ENCODE data around the gene SEL1L. TPM values are rescaled to one million over a fixed set of nuclear protein-coding genes. Genes with fewer than 3 reads are reported as not detected.
"Not testable (repeated sequence)": the region's sequence is repeated elsewhere in the genome, so short reads cannot be mapped to it uniquely, and the experiment has no call there.

The SEL1L gene
- total RNA-seq, 1 donor from 2014 or later: 104 TPM

DNA sequence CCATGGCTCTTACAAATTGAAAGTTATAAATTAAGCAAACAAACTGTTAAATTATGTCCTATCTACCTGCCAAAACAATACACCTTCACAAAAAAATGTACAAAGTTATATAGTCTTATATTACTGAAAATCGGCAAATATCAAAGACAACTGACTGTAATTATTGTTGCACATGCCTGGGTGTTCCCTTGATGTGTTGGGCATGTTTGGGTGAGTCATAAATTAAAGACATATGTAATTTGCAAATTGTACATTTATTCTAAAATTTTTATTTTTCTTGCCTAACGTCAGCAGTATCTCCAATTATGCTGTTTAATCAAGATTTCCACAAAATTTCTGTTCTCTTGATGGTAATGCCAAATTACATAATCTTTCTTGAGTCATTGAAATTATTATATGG is 22.0 kb upstream of the SEL1L start:
- no peaks in the 10 kb centered on the region for H3K36me3 ChIP-seq
- TF ChIP-seq, protein P1, sequence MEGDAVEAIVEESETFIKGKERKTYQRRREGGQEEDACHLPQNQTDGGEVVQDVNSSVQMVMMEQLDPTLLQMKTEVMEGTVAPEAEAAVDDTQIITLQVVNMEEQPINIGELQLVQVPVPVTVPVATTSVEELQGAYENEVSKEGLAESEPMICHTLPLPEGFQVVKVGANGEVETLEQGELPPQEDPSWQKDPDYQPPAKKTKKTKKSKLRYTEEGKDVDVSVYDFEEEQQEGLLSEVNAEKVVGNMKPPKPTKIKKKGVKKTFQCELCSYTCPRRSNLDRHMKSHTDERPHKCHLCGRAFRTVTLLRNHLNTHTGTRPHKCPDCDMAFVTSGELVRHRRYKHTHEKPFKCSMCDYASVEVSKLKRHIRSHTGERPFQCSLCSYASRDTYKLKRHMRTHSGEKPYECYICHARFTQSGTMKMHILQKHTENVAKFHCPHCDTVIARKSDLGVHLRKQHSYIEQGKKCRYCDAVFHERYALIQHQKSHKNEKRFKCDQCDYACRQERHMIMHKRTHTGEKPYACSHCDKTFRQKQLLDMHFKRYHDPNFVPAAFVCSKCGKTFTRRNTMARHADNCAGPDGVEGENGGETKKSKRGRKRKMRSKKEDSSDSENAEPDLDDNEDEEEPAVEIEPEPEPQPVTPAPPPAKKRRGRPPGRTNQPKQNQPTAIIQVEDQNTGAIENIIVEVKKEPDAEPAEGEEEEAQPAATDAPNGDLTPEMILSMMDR (IDR thresholded peaks at IDR 0.05): no peak
- intact Hi-C loops (cut with DNase I): no loop called here

DNA sequence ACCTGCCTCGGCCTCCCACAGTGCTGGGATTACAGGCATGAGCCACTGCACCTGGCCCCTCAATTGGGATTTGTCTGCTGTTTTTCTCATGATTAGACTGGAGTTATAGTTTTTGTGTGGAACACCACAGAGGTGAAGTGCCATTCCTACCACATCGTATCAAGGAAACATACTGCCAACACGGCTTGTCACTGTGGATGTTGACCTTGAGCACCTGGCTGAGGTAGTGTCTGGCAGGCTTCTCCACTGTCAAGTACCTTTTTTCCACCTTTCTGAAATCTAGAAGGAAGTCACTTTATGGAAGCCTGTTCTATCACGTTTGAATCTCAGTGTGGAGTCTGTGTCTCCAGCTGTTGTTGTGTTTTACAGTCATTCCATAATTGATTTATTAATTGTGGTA is 21.4 kb upstream of the SEL1L start:
- Histone ChIP-seq H3K4me1 (no peaks in the 10 kb centered on the region), H3K4me3 (no peak overlapping the region), H3K36me3 (no peaks in the 10 kb centered on the region), H3K27me3 (ENCODE audit: low read depth) (no peaks in the 10 kb centered on the region), H3K27ac (no peak overlapping the region), H3K9me3 (peaks cover 6% of the 10 kb centered on the region)
- DNase-seq: no peak
- intact Hi-C loops (cut with DNase I): no loop called here
- no peak for ATAC-seq
- TF ChIP-seq, protein P1 (IDR thresholded peaks at IDR 0.05): no peak

More for the DNA sequence above, 22.0 kb upstream of the SEL1L start:
- DNase-seq (no peak), ATAC-seq (no peak)
- Histone ChIP-seq H3K27me3 (ENCODE audit: low read depth) (no peaks in the 10 kb centered on the region), H3K4me1 (no peaks in the 10 kb centered on the region), H3K27ac (no peak overlapping the region), H3K9me3 (peaks cover 6% of the 10 kb centered on the region), H3K4me3 (no peak overlapping the region)

DNA sequence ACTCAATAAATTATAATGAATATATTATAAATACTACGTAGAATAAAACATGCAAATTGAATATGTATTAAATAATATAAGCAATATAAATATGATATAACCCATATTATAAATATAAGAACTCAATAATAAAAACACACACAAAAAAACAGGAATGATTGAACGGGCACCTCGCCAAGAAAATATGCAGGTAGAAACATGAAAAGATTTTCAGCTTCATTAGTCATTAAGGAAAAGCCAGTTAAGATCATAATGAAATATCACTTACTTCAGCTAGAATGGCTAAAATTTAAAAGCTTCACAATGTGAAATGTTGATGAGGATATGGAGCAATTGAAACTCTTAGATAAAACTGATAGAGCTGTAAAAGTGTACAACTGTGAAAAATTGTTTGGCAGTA is 17.8 kb upstream of the SEL1L start:
- ATAC-seq: no peak
- H3K4me3 ChIP-seq: no peak overlapping the region
- H3K9me3 ChIP-seq: no peaks in the 10 kb centered on the region
- no peaks in the 10 kb centered on the region for H3K36me3 ChIP-seq
- no peak for DNase-seq
- H3K27ac ChIP-seq: no peak overlapping the region
- TF ChIP-seq, protein P1 (IDR thresholded peaks at IDR 0.05): no peak
- no peaks in the 10 kb centered on the region for H3K4me1 ChIP-seq
- H3K27me3 ChIP-seq (ENCODE audit: low read depth): no peaks in the 10 kb centered on the region
- intact Hi-C loops (cut with DNase I): no loop called here

DNA sequence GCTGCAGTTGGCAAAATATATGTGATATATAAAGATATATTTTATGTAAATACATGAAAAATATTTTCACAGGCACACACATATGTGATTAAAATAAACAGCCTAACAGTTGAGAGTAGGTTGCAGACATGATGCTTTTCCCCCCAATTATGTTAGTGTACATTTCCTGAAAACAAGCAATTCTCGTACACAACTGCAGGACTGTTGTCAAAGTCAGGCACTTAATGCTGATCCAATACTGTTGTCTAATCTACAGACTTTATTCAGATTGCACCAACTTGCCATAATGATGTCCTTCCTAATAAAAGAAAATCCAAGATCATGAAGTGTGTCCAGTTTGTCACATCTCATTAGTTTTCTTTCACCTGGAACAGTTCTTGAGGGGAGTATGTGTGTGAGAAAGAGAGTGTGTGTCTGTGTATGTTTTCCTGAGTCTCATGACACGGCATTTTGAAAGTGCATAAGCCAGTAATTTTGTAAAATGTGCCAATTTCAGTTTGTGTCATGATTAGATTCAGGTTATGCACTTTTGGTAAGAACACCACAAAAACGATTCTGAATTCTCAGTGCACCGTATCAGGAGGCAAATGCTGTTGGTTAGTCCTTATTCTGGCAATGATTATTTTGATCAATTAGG is 16.5 kb upstream of the SEL1L start:
- TF ChIP-seq, protein P1 (IDR thresholded peaks at IDR 0.05): no peak
- Histone ChIP-seq H3K36me3 (no peaks in the 10 kb centered on the region), H3K4me1 (no peaks in the 10 kb centered on the region), H3K4me3 (no peak overlapping the region), H3K9me3 (no peaks in the 10 kb centered on the region), H3K27me3 (ENCODE audit: low read depth) (no peaks in the 10 kb centered on the region), H3K27ac (no peak overlapping the region)
- no peak for DNase-seq
- intact Hi-C loops (cut with DNase I): no loop called here
- ATAC-seq: no peak

DNA sequence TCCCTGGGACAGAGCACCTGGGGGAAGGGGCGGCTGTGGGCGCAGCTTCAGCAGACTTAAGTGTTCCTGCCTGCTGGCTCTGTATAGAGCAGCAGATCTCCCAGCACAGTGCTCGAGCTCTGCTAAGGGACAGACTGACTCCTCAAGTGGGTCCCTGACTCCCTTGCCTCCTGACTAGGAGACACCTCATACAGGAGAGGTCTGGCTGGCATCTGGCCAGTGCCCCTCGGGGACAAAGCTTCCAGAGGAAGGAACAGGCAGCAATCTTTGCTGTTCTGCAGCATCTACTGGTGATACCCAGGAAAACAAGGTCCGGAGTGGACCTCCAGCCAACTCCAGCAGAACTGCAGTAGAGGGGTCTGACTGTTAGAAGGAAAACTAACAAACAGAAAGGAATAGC is 7.6 kb upstream of the SEL1L start:
- H3K4me3 ChIP-seq; ATAC-seq; H3K27ac ChIP-seq; intact Hi-C loops (cut with DNase I); H3K36me3 ChIP-seq; H3K9me3 ChIP-seq; H3K4me1 ChIP-seq; H3K27me3 ChIP-seq (ENCODE audit: low read depth); DNase-seq: not testable (repeated sequence)

DNA sequence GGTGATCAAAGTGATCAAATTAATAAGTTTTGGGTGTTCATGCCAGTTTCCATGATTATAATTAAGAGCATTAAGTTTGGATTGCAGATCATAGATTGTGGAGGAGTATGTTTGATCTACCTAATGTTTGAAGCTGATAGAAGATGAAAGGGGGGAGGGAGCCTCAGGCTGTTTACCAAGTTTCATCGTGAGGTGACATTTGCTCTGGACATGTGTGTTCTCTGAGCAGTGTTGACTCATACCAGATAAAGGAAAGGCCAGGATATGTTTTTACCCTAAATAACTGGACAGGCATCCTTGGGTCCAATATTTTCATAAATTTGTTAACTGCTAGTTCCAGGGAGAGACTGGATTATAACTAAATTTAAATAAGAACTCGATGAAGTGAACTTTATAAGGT is 3.5 kb upstream of the SEL1L start:
- Histone ChIP-seq H3K9me3 (no peaks in the 10 kb centered on the region), H3K36me3 (no peaks in the 10 kb centered on the region), H3K27me3 (ENCODE audit: low read depth) (peaks cover 9% of the 10 kb centered on the region), H3K27ac (no peak overlapping the region), H3K4me3 (no peak overlapping the region), H3K4me1 (peaks cover 21% of the 10 kb centered on the region)
- DNase-seq (no peak), ATAC-seq (no peak)
- intact Hi-C loops (cut with DNase I): no loop called here
- TF ChIP-seq, protein P1 (IDR thresholded peaks at IDR 0.05): no peak
